ENCODE data around the gene FAM184A.

The FAM184A gene

GRCh38 chr6:118965843-118966370 is 112.6 kb downstream of the FAM184A start:
- no peak overlapping the region for H3K4me3 ChIP-seq (ENCODE audit: low read depth in 1 of 2, low read length in 2 of 2)
- no peak for ATAC-seq (ENCODE audit: insufficient read depth, low read depth)
- no peak overlapping the region for H2AFZ ChIP-seq (ENCODE audit: low read depth, low read length)
- H3K27me3 ChIP-seq (ENCODE audit: insufficient read depth, low read length, poor library complexity), result no peaks in the 10 kb centered on the region
- no peak overlapping the region for H3K4me2 ChIP-seq (ENCODE audit: insufficient read depth, low read length)
- H3K4me1 ChIP-seq (ENCODE audit: insufficient read depth, low read length), result no peaks in the 10 kb centered on the region
- no peaks in the 10 kb centered on the region for H3K9me3 ChIP-seq (ENCODE audit: insufficient read depth, low read length, severe bottlenecking)
- H3K79me2 ChIP-seq (ENCODE audit: insufficient read depth, low read length), result no peaks in the 10 kb centered on the region
- no peak overlapping the region for H3K9ac ChIP-seq (ENCODE audit: low read depth, low read length)
- H3K36me3 ChIP-seq (ENCODE audit: insufficient read depth, low read length), result no peaks in the 10 kb centered on the region
- no peaks in the 10 kb centered on the region for H4K20me1 ChIP-seq (ENCODE audit: insufficient read depth, low read length)
- TF ChIP-seq CTCF (IDR thresholded peaks at IDR 0.05; ENCODE audit: borderline replicate concordance, extremely low read depth, low read length, poor library complexity, severe bottlenecking) (no peak), EZH2 (IDR thresholded peaks at IDR 0.05; ENCODE audit: borderline replicate concordance, low read depth, low read length, severe bottlenecking) (no peak)
- no peak overlapping the region for H3K27ac ChIP-seq (ENCODE audit: low read length)
- no peak for DNase-seq

- H3K9ac ChIP-seq (ENCODE audit: low read depth, low read length), result no peak overlapping the region
- no peak for ATAC-seq (ENCODE audit: insufficient read depth, low read depth)
- no peaks in the 10 kb centered on the region for H3K9me3 ChIP-seq (ENCODE audit: insufficient read depth, low read length, severe bottlenecking)
- TF ChIP-seq EZH2 (IDR thresholded peaks at IDR 0.05; ENCODE audit: borderline replicate concordance, low read depth, low read length, severe bottlenecking), result no peak
- no peak for TF ChIP-seq CTCF (IDR thresholded peaks at IDR 0.05; ENCODE audit: borderline replicate concordance, extremely low read depth, low read length, poor library complexity, severe bottlenecking)
- H3K27me3 ChIP-seq (ENCODE audit: insufficient read depth, low read length, poor library complexity), result no peaks in the 10 kb centered on the region
- H3K4me1 ChIP-seq (ENCODE audit: insufficient read depth, low read length), result no peaks in the 10 kb centered on the region
- no peaks in the 10 kb centered on the region for H3K79me2 ChIP-seq (ENCODE audit: insufficient read depth, low read length)
- H3K27ac ChIP-seq (ENCODE audit: low read length), result no peak overlapping the region
- no peak overlapping the region for H2AFZ ChIP-seq (ENCODE audit: low read depth, low read length)
- H3K4me2 ChIP-seq (ENCODE audit: insufficient read depth, low read length), result no peak overlapping the region
- H3K36me3 ChIP-seq (ENCODE audit: insufficient read depth, low read length), result no peaks in the 10 kb centered on the region
- no peaks in the 10 kb centered on the region for H4K20me1 ChIP-seq (ENCODE audit: insufficient read depth, low read length)
- DNase-seq, result no peak
- H3K4me3 ChIP-seq (ENCODE audit: low read depth in 1 of 2, low read length in 2 of 2), result no peak overlapping the region
Observed at GRCh38 chr6:118965371-118965770, 113.1 kb downstream of the FAM184A start.

GRCh38 chr6:118963003-118963402 is 115.5 kb downstream of the FAM184A start:
- ATAC-seq (ENCODE audit: insufficient read depth, low read depth) (no peak), DNase-seq (no peak)
- Histone ChIP-seq H3K79me2 (ENCODE audit: insufficient read depth, low read length) (no peaks in the 10 kb centered on the region), H3K36me3 (ENCODE audit: insufficient read depth, low read length) (no peaks in the 10 kb centered on the region), H4K20me1 (ENCODE audit: insufficient read depth, low read length) (no peaks in the 10 kb centered on the region), H3K27ac (ENCODE audit: low read length) (no peak overlapping the region), H3K4me1 (ENCODE audit: insufficient read depth, low read length) (no peaks in the 10 kb centered on the region), H3K4me2 (ENCODE audit: insufficient read depth, low read length) (no peak overlapping the region), H2AFZ (ENCODE audit: low read depth, low read length) (no peak overlapping the region), H3K27me3 (ENCODE audit: insufficient read depth, low read length, poor library complexity) (no peaks in the 10 kb centered on the region), H3K4me3 (ENCODE audit: low read depth in 1 of 2, low read length in 2 of 2) (no peak overlapping the region), H3K9me3 (ENCODE audit: insufficient read depth, low read length, severe bottlenecking) (no peaks in the 10 kb centered on the region), H3K9ac (ENCODE audit: low read depth, low read length) (no peak overlapping the region)
- no peak for TF ChIP-seq EZH2 (IDR thresholded peaks at IDR 0.05; ENCODE audit: borderline replicate concordance, low read depth, low read length, severe bottlenecking)
- peak; percentile 29 for TF ChIP-seq CTCF (IDR thresholded peaks at IDR 0.05; ENCODE audit: borderline replicate concordance, extremely low read depth, low read length, poor library complexity, severe bottlenecking)

- Histone ChIP-seq H4K20me1 (ENCODE audit: insufficient read depth, low read length) (no peaks in the 10 kb centered on the region), H3K27me3 (ENCODE audit: insufficient read depth, low read length, poor library complexity) (no peaks in the 10 kb centered on the region), H3K9ac (ENCODE audit: low read depth, low read length) (no peak overlapping the region), H3K9me3 (ENCODE audit: insufficient read depth, low read length, severe bottlenecking) (no peaks in the 10 kb centered on the region), H3K4me1 (ENCODE audit: insufficient read depth, low read length) (no peaks in the 10 kb centered on the region), H2AFZ (ENCODE audit: low read depth, low read length) (no peak overlapping the region), H3K27ac (ENCODE audit: low read length) (no peak overlapping the region), H3K36me3 (ENCODE audit: insufficient read depth, low read length) (no peaks in the 10 kb centered on the region), H3K4me2 (ENCODE audit: insufficient read depth, low read length) (no peak overlapping the region), H3K79me2 (ENCODE audit: insufficient read depth, low read length) (no peaks in the 10 kb centered on the region), H3K4me3 (ENCODE audit: low read depth in 1 of 2, low read length in 2 of 2) (no peak overlapping the region)
- DNase-seq (no peak), ATAC-seq (ENCODE audit: insufficient read depth, low read depth) (no peak)
- TF ChIP-seq EZH2 (IDR thresholded peaks at IDR 0.05; ENCODE audit: borderline replicate concordance, low read depth, low read length, severe bottlenecking), result no peak
- TF ChIP-seq CTCF (IDR thresholded peaks at IDR 0.05; ENCODE audit: borderline replicate concordance, extremely low read depth, low read length, poor library complexity, severe bottlenecking), result no peak
Observed at GRCh38 chr6:118959903-118960302, 118.6 kb downstream of the FAM184A start.
